GM12878 (cell line): ENCODE results near the gene MTHFD1L. TPM values are rescaled to one million over a fixed set of nuclear protein-coding genes. Genes with fewer than 3 reads are reported as not detected.

Source experiments
- ATAC-seq: fragments of 200-7000 bp; cut with Tn5 transposase; 3 replicates; pipeline ENCODE4 v1.9.1; 2020; ENCODE audit warnings: mild to moderate bottlenecking, moderate library complexity
- BruUV-seq: library from RNA; stranded (reverse); fragments of 400-500 nt; replicated peaks from 2 replicates; lab custom pipeline; 2021; lab: Mats Ljungman, UMichigan
- CTCF ChIA-PET: fragments of 300-600 bp; sonication (Branson Sonifier 250); formaldehyde crosslinking; extraction: SDS; loops from one replicate; lab custom pipeline; 2021; ENCODE audit warnings: inconsistent platforms; lab: Yijun Ruan, JAX
- POLR2A ChIA-PET: fragments of 350-600 bp; formaldehyde crosslinking; extraction: SDS; loops from one replicate; lab custom pipeline; 2021; ENCODE audit warnings: inconsistent platforms; lab: Charles Lee
- RAD21 ChIA-PET: fragments of 300-600 bp; sonication (Branson Sonifier 250); formaldehyde crosslinking; loops from one replicate; lab custom pipeline; 2023; ENCODE audit warnings: antibody characterized with exemption; ENCODE audit not compliant: unreplicated experiment; lab: Charles Lee
- SMC1A ChIA-PET: fragments of 300-600 bp; sonication (Branson Sonifier 250); formaldehyde crosslinking; loops from one replicate; lab custom pipeline; 2023; ENCODE audit not compliant: unreplicated experiment, uncharacterized antibody; lab: Charles Lee
- DNase-seq: peaks from one replicate; pipeline ENCODE4 v3.0.0-alpha.2; 2011; ENCODE audit warnings: low read depth, low spot score
- FAIRE-seq: peaks from 3 replicates; lab custom pipeline; 2011; peaks lifted over from hg19 to GRCh38; lab: Jason Lieb, UNC
- H2AFZ ChIP-seq: 2 replicates; pipeline ENCODE4 v1.6.0; 2011; ENCODE audit warnings: low read depth, low read length, control low read depth; ENCODE audit not compliant: control insufficient read depth
- H3K27ac ChIP-seq: 2 replicates; pipeline ENCODE4 v1.5.1; 2011; ENCODE audit warnings: control low read depth; ENCODE audit not compliant: control insufficient read depth, insufficient read depth
- H3K27me3 ChIP-seq, 2 experiments: replicated peaks in 1 of 2; 2 replicates each; pipeline versions ENCODE4 v1.6.0 to v1.6.1; 2011; ENCODE audit warnings: low read length in 1 of 2; ENCODE audit not compliant: control insufficient read depth in 2 of 2, insufficient read depth in 2 of 2
- H3K36me3 ChIP-seq, 2 experiments: 2 replicates each; pipeline ENCODE4 v1.5.1; 2011; ENCODE audit warnings: low read length in 1 of 2; ENCODE audit not compliant: control insufficient read depth in 2 of 2, insufficient read depth in 2 of 2
- H3K4me1 ChIP-seq: 2 replicates; pipeline ENCODE4 v1.6.1; 2011; ENCODE audit warnings: mild to moderate bottlenecking, low read length, moderate library complexity, mixed read lengths; ENCODE audit not compliant: control insufficient read depth, insufficient read depth
- H3K4me2 ChIP-seq: 2 replicates; pipeline ENCODE4 v1.6.0; 2011; ENCODE audit warnings: control low read depth; ENCODE audit not compliant: control insufficient read depth, insufficient read depth
- H3K4me3 ChIP-seq: fragments of 200-600 bp; sonication (generic); 2 replicates; pipeline ENCODE4 v1.5.1; 2016
- H3K79me2 ChIP-seq: 2 replicates; pipeline ENCODE4 v1.6.0; 2011; ENCODE audit warnings: low read length; ENCODE audit not compliant: control insufficient read depth, insufficient read depth
- H3K9ac ChIP-seq: 2 replicates; pipeline ENCODE4 v1.8.0; 2011; ENCODE audit warnings: low read length, control low read depth, mixed read lengths; ENCODE audit not compliant: control insufficient read depth, insufficient read depth
- H3K9me3 ChIP-seq: replicated peaks from 3 replicates; pipeline ENCODE4 v1.5.1; 2011; ENCODE audit warnings: mild to moderate bottlenecking, low read length; ENCODE audit not compliant: control insufficient read depth, insufficient read depth
- H4K20me1 ChIP-seq: 2 replicates; pipeline ENCODE4 v1.6.0; 2011; ENCODE audit not compliant: control insufficient read depth, insufficient read depth
- DPF2 ChIP-seq: fragments of 450-650 bp; IDR thresholded peaks from 2 replicates; pipeline ENCODE4 v1.6.1; 2017; ENCODE audit warnings: mild to moderate bottlenecking
- GABPA ChIP-seq: IDR thresholded peaks from 2 replicates; pipeline ENCODE4 v1.6.1; 2014; ENCODE audit warnings: antibody characterized with exemption, low read depth, mild to moderate bottlenecking, inconsistent platforms
- NR2C2 ChIP-seq: IDR thresholded peaks from 2 replicates; pipeline ENCODE4 v1.6.1; 2011; ENCODE audit warnings: borderline replicate concordance, low read depth; ENCODE audit not compliant: control insufficient read depth, insufficient read length
- POLR2AphosphoS5 ChIP-seq: IDR thresholded peaks from 2 replicates; pipeline ENCODE4 v1.6.1; 2011; ENCODE audit warnings: mild to moderate bottlenecking, low read length, inconsistent platforms
- RELA ChIP-seq: fragments of 450-650 bp; IDR thresholded peaks from 2 replicates; pipeline ENCODE4 v1.8.0; 2014; ENCODE audit warnings: borderline replicate concordance; ENCODE audit not compliant: partially characterized antibody
- SIX5 ChIP-seq: IDR thresholded peaks from 2 replicates; pipeline ENCODE4 v1.6.1; 2011; ENCODE audit warnings: mild to moderate bottlenecking, low read depth, low read length, moderate library complexity; ENCODE audit not compliant: severe bottlenecking
- STAT3 ChIP-seq: IDR thresholded peaks from 2 replicates; pipeline ENCODE4 v1.6.1; 2011; ENCODE audit warnings: low read depth, low read length, improper control_type of control experiment
- ZNF24 ChIP-seq: fragments of 450-650 bp; IDR thresholded peaks from 2 replicates; pipeline ENCODE4 v1.6.1; 2017; ENCODE audit warnings: antibody characterized with exemption, mild to moderate bottlenecking
- WGBS: methylation state at CpG from one replicate; pipeline ENCODE4 v1.1.6; 2016; ENCODE audit warnings: low lambda C conversion rate; ENCODE audit not compliant: insufficient replicate concordance, insufficient coverage; ENCODE audit errors: missing lambda C conversion rate; 5-methylcytosine and 5-hydroxymethylcytosine counted together
- in situ Hi-C: fragments of 300-500 bp; cut with MboI; formaldehyde crosslinking; loops from 9 replicates; pipeline ENCODE4 v1.14.3; 2018; ENCODE audit warnings: mixed read lengths
- intact Hi-C: fragments of 100-400 bp; cut with micrococcal nuclease; formaldehyde crosslinking; loops from one replicate; pipeline ENCODE4 v1.14.2; 2022; ENCODE audit not compliant: unreplicated experiment
- polyA plus RNA-seq, 11 experiments: library from polyadenylated mRNA; depleted of rRNA in 4 of 11; unstranded in 6 of 11; stranded (reverse) in 5 of 11; fragments of >200 nt; fragmentation: Nextera tagmentation in 4 of 11; fragmentation: Illumina TruSeq in 1 of 11; extraction: Ambion mirVana in 4 of 11; extraction: Trizol in 1 of 11; gene quantifications; 1 replicate in 1 of 11; 2 replicates in 10 of 11; pipeline versions ENCODE4 v1.2.1 to v1.2.3, GENCODE V29; 2011 to 2016; ENCODE audit warnings: inconsistent platforms in 2 of 11, missing spikeins in 2 of 11, low read depth in 1 of 11
- total RNA-seq, 4 experiments: library from RNA; depleted of rRNA in 3 of 4; stranded (reverse); fragments of >200 nt in 3 of 4; fragmentation: Illumina TruSeq in 1 of 4; extraction: Trizol in 1 of 4; gene quantifications; 2 replicates each; pipeline versions ENCODE4 v1.2.1 to v1.2.3, GENCODE V29; 2013 to 2021
- TF ChIP-seq, protein P1 (sequence below): fragments of 450-650 bp; IDR thresholded peaks from 2 replicates; pipeline ENCODE4 v1.6.1; 2016; ENCODE audit warnings: mild to moderate bottlenecking
- TF ChIP-seq, protein P2 (sequence below), 3 experiments: IDR thresholded peaks in 2 of 3; conservative IDR thresholded peaks in 1 of 3; 2 replicates each; pipeline ENCODE4 v1.5.1; 2011; ENCODE audit warnings: low read depth in 3 of 3, low read length in 3 of 3, mild to moderate bottlenecking in 3 of 3, control low read depth in 2 of 3, moderate library complexity in 2 of 3, inconsistent platforms in 1 of 3, mixed read lengths in 1 of 3; ENCODE audit not compliant: control insufficient read depth in 2 of 3, insufficient read depth in 1 of 3; ENCODE audit errors: extremely low read depth in 1 of 3

MTHFD1L gene
- total and polyA plus RNA-seq, 10 of the 15 experiments (the other 5 are each of a cell fraction or from before 2014, with no cell fraction given), result 11.7 to 75.5 (median 28.8) TPM

DNA sequence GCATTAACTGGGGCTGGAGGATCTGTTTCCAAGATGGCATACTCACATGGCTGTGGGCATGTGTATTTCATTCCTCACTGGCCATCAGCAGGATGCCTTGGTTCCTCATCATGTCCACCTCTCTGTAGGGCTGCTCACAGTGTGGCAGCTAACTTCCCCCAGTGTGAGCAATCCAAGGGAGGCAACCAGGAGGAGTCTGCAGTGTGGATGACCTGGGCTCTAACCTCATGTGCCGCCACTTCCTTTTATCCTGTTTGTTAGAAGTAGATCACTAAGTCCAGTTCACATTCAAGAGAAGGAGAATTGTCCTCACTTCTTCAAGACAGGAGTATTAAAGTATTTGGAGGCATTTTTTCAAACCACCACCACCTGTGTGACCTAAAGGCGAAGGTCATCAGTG lies 54.4 kb downstream of the MTHFD1L start:
- no peaks in the 10 kb centered on the region for H3K9me3 ChIP-seq
- H3K4me3 ChIP-seq, result no peak overlapping the region
- no peaks in the 10 kb centered on the region for H3K4me1 ChIP-seq
- ChIA-PET POLR2A (no interaction called here), SMC1A (interaction anchor here (1.9 kb wide), 1 partner anchor 9 kb away, joined by 4 read pairs; no protein-coding TSS in a partner anchor), RAD21 (no interaction called here), CTCF (interaction anchor here (1.5 kb wide), 1 partner anchor 11 kb away, joined by 3 read pairs; no protein-coding TSS in a partner anchor)
- 96% methylated on average over 2 of the region's 2 CpGs for WGBS
- no TSS peak for BruUV-seq
- peaks cover 0 to 4% of the 10 kb centered on the region in 2 experiments; a peak in 2 of 4 replicates for H3K36me3 ChIP-seq
- DNase-seq (no peak), FAIRE-seq (no peak), ATAC-seq (no peak)
- no peak for TF ChIP-seq GABPA
- no peak for TF ChIP-seq SIX5
- no peak for TF ChIP-seq DPF2
- no peak for TF ChIP-seq ZNF24
- no peak for TF ChIP-seq STAT3
- TF ChIP-seq NR2C2, result no peak
- TF ChIP-seq, protein P1, sequence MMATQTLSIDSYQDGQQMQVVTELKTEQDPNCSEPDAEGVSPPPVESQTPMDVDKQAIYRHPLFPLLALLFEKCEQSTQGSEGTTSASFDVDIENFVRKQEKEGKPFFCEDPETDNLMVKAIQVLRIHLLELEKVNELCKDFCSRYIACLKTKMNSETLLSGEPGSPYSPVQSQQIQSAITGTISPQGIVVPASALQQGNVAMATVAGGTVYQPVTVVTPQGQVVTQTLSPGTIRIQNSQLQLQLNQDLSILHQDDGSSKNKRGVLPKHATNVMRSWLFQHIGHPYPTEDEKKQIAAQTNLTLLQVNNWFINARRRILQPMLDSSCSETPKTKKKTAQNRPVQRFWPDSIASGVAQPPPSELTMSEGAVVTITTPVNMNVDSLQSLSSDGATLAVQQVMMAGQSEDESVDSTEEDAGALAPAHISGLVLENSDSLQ, result no peak
- no peak for TF ChIP-seq RELA
- no peak for TF ChIP-seq POLR2AphosphoS5
- TF ChIP-seq, protein P2, sequence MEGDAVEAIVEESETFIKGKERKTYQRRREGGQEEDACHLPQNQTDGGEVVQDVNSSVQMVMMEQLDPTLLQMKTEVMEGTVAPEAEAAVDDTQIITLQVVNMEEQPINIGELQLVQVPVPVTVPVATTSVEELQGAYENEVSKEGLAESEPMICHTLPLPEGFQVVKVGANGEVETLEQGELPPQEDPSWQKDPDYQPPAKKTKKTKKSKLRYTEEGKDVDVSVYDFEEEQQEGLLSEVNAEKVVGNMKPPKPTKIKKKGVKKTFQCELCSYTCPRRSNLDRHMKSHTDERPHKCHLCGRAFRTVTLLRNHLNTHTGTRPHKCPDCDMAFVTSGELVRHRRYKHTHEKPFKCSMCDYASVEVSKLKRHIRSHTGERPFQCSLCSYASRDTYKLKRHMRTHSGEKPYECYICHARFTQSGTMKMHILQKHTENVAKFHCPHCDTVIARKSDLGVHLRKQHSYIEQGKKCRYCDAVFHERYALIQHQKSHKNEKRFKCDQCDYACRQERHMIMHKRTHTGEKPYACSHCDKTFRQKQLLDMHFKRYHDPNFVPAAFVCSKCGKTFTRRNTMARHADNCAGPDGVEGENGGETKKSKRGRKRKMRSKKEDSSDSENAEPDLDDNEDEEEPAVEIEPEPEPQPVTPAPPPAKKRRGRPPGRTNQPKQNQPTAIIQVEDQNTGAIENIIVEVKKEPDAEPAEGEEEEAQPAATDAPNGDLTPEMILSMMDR (IDR thresholded peaks at IDR 0.05 in 2 of 3, conservative IDR thresholded peaks at IDR 0.05 in 1 of 3; ENCODE audit: control insufficient read depth in 2 of 3, extremely low read depth in 1 of 3, insufficient read depth in 1 of 3, low read depth in 3 of 3, low read length in 3 of 3), result no peak
- no peak overlapping the region for H3K4me2 ChIP-seq
- intact Hi-C loops, result no loop called here
- H4K20me1 ChIP-seq, result no peaks in the 10 kb centered on the region
- H2AFZ ChIP-seq, result no peak overlapping the region
- H3K27ac ChIP-seq, result no peak overlapping the region
- no peaks in the 10 kb centered on the region for H3K27me3 ChIP-seq
- in situ Hi-C loops, result no loop called here
- no peak overlapping the region for H3K9ac ChIP-seq
- no peaks in the 10 kb centered on the region for H3K79me2 ChIP-seq
